ENCODE data around the gene RC3H2. TPM values are rescaled to one million over a fixed set of nuclear protein-coding genes. Genes with fewer than 3 reads are reported as not detected.
"Not testable (repeated sequence)": the region's sequence is repeated elsewhere in the genome, so short reads cannot be mapped to it uniquely, and the experiment has no call there.

The RC3H2 gene
- total RNA-seq, 1 donor from 2014 or later: 67.9 TPM

GRCh38 chr9:122848256-122848943, 56.8 kb downstream of the RC3H2 start:
- H3K27me3 Mint-ChIP-seq (ENCODE audit: low read depth): no peaks in the 10 kb centered on the region
- no peaks in the 10 kb centered on the region for H3K4me1 Mint-ChIP-seq
- no peak for DNase-seq (ENCODE audit: low spot score in 2 of 2, unreplicated experiment in 2 of 2)
- TF ChIP-seq, protein P1, sequence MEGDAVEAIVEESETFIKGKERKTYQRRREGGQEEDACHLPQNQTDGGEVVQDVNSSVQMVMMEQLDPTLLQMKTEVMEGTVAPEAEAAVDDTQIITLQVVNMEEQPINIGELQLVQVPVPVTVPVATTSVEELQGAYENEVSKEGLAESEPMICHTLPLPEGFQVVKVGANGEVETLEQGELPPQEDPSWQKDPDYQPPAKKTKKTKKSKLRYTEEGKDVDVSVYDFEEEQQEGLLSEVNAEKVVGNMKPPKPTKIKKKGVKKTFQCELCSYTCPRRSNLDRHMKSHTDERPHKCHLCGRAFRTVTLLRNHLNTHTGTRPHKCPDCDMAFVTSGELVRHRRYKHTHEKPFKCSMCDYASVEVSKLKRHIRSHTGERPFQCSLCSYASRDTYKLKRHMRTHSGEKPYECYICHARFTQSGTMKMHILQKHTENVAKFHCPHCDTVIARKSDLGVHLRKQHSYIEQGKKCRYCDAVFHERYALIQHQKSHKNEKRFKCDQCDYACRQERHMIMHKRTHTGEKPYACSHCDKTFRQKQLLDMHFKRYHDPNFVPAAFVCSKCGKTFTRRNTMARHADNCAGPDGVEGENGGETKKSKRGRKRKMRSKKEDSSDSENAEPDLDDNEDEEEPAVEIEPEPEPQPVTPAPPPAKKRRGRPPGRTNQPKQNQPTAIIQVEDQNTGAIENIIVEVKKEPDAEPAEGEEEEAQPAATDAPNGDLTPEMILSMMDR (IDR thresholded peaks at IDR 0.05; ENCODE audit: unreplicated experiment): no peak
- peaks cover 3% of the 10 kb centered on the region for H3K9me3 Mint-ChIP-seq
- H3K4me3 Mint-ChIP-seq: no peak overlapping the region
- H3K27ac Mint-ChIP-seq: no peak overlapping the region
- H3K36me3 Mint-ChIP-seq: peaks cover 31% of the 10 kb centered on the region

DNA sequence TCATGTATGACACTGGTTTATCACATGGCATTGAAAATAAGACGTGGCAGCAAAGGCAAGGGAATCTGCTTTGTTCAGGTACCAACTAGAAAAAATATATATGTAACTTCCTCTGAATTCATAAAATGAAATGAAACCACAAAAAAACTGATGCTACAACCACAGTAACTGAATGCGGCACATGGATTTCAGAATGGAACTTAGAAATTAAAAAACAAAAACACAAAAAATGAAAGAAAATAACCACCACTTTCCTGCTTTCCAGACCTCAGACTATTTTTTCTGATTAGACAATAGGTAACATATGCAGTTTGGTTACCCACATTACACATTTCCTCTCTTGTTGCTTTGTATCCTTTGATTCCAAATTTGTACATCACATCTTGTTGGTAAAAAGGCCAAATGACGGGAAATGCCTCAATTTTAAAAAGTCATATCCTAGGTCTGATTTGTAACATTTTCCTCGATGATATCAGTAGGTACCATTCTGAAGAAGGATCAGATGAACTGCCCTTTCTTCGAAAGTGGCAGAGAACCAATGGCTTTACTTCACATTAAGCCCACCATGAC, 58.7 kb downstream of the RC3H2 start:
- Mint-ChIP-seq H3K27ac (no peak overlapping the region), H3K4me3 (no peak overlapping the region), H3K36me3 (peaks cover 31% of the 10 kb centered on the region), H3K27me3 (ENCODE audit: low read depth) (no peaks in the 10 kb centered on the region), H3K4me1 (no peaks in the 10 kb centered on the region), H3K9me3 (peaks cover 7% of the 10 kb centered on the region)
- no peak for DNase-seq (ENCODE audit: low spot score in 2 of 2, unreplicated experiment in 2 of 2)
- TF ChIP-seq, protein P1 (IDR thresholded peaks at IDR 0.05; ENCODE audit: unreplicated experiment): no peak

GRCh38 chr9:122845116-122845515, 60.0 kb downstream of the RC3H2 start:
- H3K4me1 Mint-ChIP-seq: no peaks in the 10 kb centered on the region
- H3K36me3 Mint-ChIP-seq: peaks cover 19% of the 10 kb centered on the region
- TF ChIP-seq, protein P1 (IDR thresholded peaks at IDR 0.05; ENCODE audit: unreplicated experiment): no peak
- peaks cover 4% of the 10 kb centered on the region for H3K27me3 Mint-ChIP-seq (ENCODE audit: low read depth)
- no peak overlapping the region for H3K4me3 Mint-ChIP-seq
- no peak overlapping the region for H3K27ac Mint-ChIP-seq
- peaks cover 4% of the 10 kb centered on the region for H3K9me3 Mint-ChIP-seq
- no peak for DNase-seq (ENCODE audit: low spot score in 2 of 2, unreplicated experiment in 2 of 2)

GRCh38 chr9:122844137-122844536, 61.0 kb downstream of the RC3H2 start:
- peaks cover 4% of the 10 kb centered on the region for H3K9me3 Mint-ChIP-seq
- TF ChIP-seq, protein P1 (IDR thresholded peaks at IDR 0.05; ENCODE audit: unreplicated experiment): no peak
- H3K36me3 Mint-ChIP-seq: peaks cover 16% of the 10 kb centered on the region
- H3K4me1 Mint-ChIP-seq: no peaks in the 10 kb centered on the region
- no peak overlapping the region for H3K27ac Mint-ChIP-seq
- DNase-seq (ENCODE audit: low spot score in 2 of 2, unreplicated experiment in 2 of 2): no peak
- peaks cover 9% of the 10 kb centered on the region for H3K27me3 Mint-ChIP-seq (ENCODE audit: low read depth)
- H3K4me3 Mint-ChIP-seq: no peak overlapping the region

DNA sequence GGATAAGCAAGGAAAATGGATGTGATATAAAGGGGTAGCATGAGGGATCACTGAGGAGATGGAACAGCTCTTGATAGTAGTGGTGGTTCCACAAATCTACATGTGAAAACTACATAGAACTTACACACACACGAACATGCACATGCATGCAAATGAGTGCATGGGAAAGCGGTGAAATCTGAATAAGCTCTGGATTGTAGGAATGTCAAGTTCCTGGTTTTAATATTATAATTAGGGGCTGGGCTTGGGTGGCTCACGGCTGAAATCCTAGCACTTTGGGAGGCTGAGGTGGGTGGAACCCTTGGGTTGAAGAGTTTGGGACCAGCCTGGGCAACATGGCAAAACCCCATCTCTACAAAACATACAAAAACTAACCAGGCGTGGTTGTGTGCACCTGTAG, 63.7 kb downstream of the RC3H2 start:
- no peaks in the 10 kb centered on the region for H3K4me1 Mint-ChIP-seq
- no peak overlapping the region for H3K4me3 Mint-ChIP-seq
- TF ChIP-seq, protein P1 (IDR thresholded peaks at IDR 0.05; ENCODE audit: unreplicated experiment): no peak
- peaks cover 9% of the 10 kb centered on the region for H3K27me3 Mint-ChIP-seq (ENCODE audit: low read depth)
- no peak for DNase-seq (ENCODE audit: low spot score in 2 of 2, unreplicated experiment in 2 of 2)
- peaks cover 4% of the 10 kb centered on the region for H3K9me3 Mint-ChIP-seq
- H3K36me3 Mint-ChIP-seq: peaks cover 8% of the 10 kb centered on the region
- H3K27ac Mint-ChIP-seq: no peak overlapping the region

GRCh38 chr9:122838441-122838840, 66.7 kb downstream of the RC3H2 start:
- not testable (repeated sequence) for H3K27ac Mint-ChIP-seq; H3K27me3 Mint-ChIP-seq (ENCODE audit: low read depth); H3K9me3 Mint-ChIP-seq; H3K4me1 Mint-ChIP-seq; H3K4me3 Mint-ChIP-seq; H3K36me3 Mint-ChIP-seq; DNase-seq (ENCODE audit: low spot score in 2 of 2, unreplicated experiment in 2 of 2)
